Non-pigmented ciliary epithelial cell (primary cell): ENCODE measurements around the gene TRPM7.
"Not testable (repeated sequence)": the region's sequence is repeated elsewhere in the genome, so short reads cannot be mapped to it uniquely, and the experiment has no call there.

Source experiments
- DNase-seq: peaks from one replicate; pipeline ENCODE4 v3.0.0-alpha.2; 2010; ENCODE audit warnings: low read depth

The TRPM7 gene

GRCh38 chr15:50686469-50687301 lies at the start of gene TRPM7:
Gene TRPM7, minus strand, starts transcription at chr15:50686797. Its CDS starts 264 bp downstream, at chr15:50686533.
- DNase-seq = no peak

GRCh38 chr15:50735156-50735555 lies 48.6 kb upstream of the TRPM7 start:
- DNase-seq = no peak

- DNase-seq = no peak
These were observed 39.7 kb upstream of the TRPM7 start for GRCh38 chr15:50726315-50726714.

GRCh38 chr15:50718700-50719125 lies 32.1 kb upstream of the TRPM7 start:
- no peak for DNase-seq

- DNase-seq = no peak
These were observed 25.4 kb upstream of the TRPM7 start for GRCh38 chr15:50712018-50712417.

- no peak for DNase-seq
These were observed 24.0 kb upstream of the TRPM7 start for GRCh38 chr15:50710585-50710984.

GRCh38 chr15:50707878-50708427 lies 21.4 kb upstream of the TRPM7 start:
- DNase-seq = no peak

- DNase-seq = no peak
These were observed 16.3 kb upstream of the TRPM7 start for GRCh38 chr15:50702762-50703334.

- DNase-seq = no peak
These were observed 11.5 kb upstream of the TRPM7 start for GRCh38 chr15:50698101-50698500.

GRCh38 chr15:50697109-50697797 lies 10.7 kb upstream of the TRPM7 start:
- no peak for DNase-seq

- not testable (repeated sequence) for DNase-seq
These were observed 8.1 kb upstream of the TRPM7 start for GRCh38 chr15:50694634-50695165.

GRCh38 chr15:50687302-50687902 lies 805 bp upstream of the TRPM7 start:
- no peak for DNase-seq

GRCh38 chr15:50685976-50686468 lies 575 bp downstream of the TRPM7 start:
- no peak for DNase-seq

GRCh38 chr15:50685191-50685975 lies 1.2 kb downstream of the TRPM7 start:
- DNase-seq = no peak

GRCh38 chr15:50681467-50681866 lies 5.1 kb downstream of the TRPM7 start:
- DNase-seq = no peak

- DNase-seq = no peak
These were observed 9.7 kb downstream of the TRPM7 start for GRCh38 chr15:50676799-50677483.

GRCh38 chr15:50675535-50676144 lies 11.0 kb downstream of the TRPM7 start:
- no peak for DNase-seq

GRCh38 chr15:50670115-50670514 lies 16.5 kb downstream of the TRPM7 start:
- DNase-seq = no peak

GRCh38 chr15:50669611-50670010 lies 17.0 kb downstream of the TRPM7 start:
- DNase-seq = no peak

- no peak for DNase-seq
These were observed 20.7 kb downstream of the TRPM7 start for GRCh38 chr15:50665938-50666337.
